Measurements from ENCODE around the gene PRDM16. TPM values are rescaled to one million over a fixed set of nuclear protein-coding genes. Genes with fewer than 3 reads are reported as not detected.

PRDM16 gene
- total RNA-seq, 1 donor from 2014 or later: 0.07 TPM

- intact Hi-C loops (cut with micrococcal nuclease): no loop called here
Observed at GRCh38 chr1:3180915-3181314, 111.9 kb downstream of the PRDM16 start.

- intact Hi-C loops (cut with micrococcal nuclease): no loop called here
Observed at GRCh38 chr1:3181956-3182355, 113.0 kb downstream of the PRDM16 start.

- intact Hi-C loops (cut with micrococcal nuclease): no loop called here
Observed at GRCh38 chr1:3183411-3183810, 114.4 kb downstream of the PRDM16 start.

GRCh38 chr1:3183813-3184212, 114.8 kb downstream of the PRDM16 start:
- intact Hi-C loops (cut with micrococcal nuclease): no loop called here

DNA sequence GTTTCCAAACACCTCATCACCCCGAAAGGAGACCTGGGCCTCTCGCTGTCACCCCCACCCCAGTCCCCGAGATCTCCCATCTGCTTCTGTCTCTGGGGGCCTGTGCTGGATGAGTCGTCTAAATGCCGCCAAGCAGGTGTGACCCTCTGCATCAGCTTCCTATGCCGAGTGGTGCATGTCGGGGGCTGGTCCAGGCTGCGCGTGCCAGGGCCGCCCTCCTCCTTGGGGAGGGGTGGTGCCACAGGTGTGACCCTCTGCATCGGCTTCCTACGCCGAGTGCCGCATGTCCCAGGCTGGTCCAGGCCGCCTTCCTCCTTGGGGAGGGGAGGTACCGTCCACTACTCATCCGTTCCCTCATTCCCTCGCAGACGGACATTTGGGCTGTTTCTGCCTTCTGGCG, 115.7 kb downstream of the PRDM16 start:
- intact Hi-C loops (cut with micrococcal nuclease): no loop called here

GRCh38 chr1:3185896-3186525, 117.0 kb downstream of the PRDM16 start:
- intact Hi-C loops (cut with micrococcal nuclease): no loop called here

DNA sequence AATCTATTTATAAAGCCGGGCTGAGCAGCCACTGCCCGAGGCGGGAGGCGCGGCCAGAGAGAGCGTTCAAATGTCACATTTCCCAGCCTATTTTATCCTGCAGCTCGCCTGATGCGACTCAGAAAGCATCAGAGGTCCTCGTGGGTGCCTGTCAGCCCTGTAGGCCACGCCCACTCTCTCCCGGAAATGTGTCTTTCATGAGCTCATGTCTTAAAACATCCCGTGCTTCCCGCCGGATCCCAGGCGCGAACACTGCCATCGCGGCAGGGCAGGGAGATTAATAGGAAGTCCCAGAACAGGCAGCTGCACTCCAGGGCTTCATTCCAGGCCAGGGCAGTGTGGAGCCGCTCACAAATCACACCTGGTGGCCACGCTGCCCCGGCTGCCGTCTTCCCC, 117.5 kb downstream of the PRDM16 start:
- intact Hi-C loops (cut with micrococcal nuclease): no loop called here

DNA sequence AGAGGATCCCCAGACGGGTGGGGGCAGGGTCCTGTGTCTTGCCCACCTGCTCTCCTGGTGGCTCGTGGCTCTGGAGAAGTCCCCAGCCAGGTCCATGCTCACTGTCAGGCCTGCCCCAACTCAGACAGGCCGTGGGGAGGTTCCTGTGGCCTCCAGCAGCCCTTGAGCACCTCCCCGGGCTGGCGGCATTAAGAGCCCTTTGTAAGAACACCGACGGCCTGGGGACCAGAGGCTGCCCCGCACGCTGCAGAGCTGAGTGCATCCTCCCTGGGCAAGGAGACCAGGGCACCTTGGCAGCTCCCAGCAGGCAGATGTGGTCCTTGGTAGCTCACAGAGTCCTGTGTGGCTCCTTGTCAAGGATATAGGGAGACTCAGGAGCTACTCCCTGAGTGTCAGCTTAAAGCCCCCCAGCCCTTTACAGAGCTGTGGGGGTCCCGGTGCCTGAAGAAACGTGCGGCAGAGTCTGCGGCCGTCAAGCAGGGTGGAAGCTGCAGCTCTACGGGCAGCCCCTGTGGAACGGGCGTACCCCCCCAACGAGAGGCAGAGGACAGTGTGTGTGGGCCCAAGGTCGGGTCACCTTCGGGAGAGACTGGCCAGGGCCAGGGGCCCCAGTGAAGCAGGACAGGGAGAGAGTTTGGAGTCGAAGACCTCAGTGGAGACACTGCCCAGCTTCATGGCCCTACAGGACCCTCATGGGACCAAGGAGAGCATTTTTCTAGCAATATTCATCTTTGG, 118.6 kb downstream of the PRDM16 start:
- intact Hi-C loops (cut with micrococcal nuclease): no loop called here

- intact Hi-C loops (cut with micrococcal nuclease): no loop called here
Observed at GRCh38 chr1:3188150-3188971, 119.4 kb downstream of the PRDM16 start.

GRCh38 chr1:3190256-3191041, 121.4 kb downstream of the PRDM16 start:
- intact Hi-C loops (cut with micrococcal nuclease): no loop called here

DNA sequence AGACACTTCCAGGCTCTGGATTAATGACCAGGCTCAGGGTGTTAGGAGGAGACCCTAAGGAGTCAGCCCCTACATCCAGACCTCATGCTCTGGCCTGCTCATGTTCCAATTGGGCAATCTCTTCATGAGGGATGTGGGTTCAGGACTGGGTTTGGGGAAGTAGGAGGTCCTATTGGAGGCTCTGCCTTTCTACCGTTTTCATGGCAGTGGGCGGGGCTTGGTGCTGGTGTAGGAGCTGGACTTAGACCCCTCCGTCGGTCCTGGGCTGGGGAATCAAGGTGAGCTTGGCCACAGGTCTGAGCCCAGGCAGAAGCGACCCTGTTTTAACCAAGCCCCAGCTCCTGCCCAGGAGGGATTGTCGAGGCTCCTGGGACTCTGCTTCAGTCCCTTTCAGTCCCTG, 123.4 kb downstream of the PRDM16 start:
- intact Hi-C loops (cut with micrococcal nuclease): no loop called here

DNA sequence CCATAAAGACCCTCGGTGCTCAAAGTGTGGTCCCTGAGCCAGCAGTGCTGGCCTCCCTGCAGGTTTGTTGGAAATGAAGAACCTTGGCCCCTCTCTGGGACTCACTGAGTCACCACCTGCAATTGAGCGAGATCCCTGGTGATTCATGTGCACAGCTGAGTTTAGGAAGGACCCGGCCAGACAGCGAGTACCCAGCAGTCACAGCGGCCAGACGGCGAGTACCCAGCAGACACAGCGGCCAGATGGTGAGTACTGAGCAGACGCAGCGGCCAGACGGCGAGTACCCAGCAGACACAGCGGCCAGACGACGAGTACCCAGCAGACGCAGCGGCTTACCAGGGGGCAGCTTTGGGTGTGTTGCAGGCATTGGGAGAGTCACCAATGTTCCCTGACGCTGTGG, 123.8 kb downstream of the PRDM16 start:
- intact Hi-C loops (cut with micrococcal nuclease): no loop called here

GRCh38 chr1:3193811-3194210, 124.8 kb downstream of the PRDM16 start:
- intact Hi-C loops (cut with micrococcal nuclease): no loop called here

GRCh38 chr1:3194760-3195479, 125.9 kb downstream of the PRDM16 start:
- intact Hi-C loops (cut with micrococcal nuclease): no loop called here

GRCh38 chr1:3195480-3195815, 126.4 kb downstream of the PRDM16 start:
- intact Hi-C loops (cut with micrococcal nuclease): no loop called here

GRCh38 chr1:3195966-3196515, 127.0 kb downstream of the PRDM16 start:
- intact Hi-C loops (cut with micrococcal nuclease): no loop called here

DNA sequence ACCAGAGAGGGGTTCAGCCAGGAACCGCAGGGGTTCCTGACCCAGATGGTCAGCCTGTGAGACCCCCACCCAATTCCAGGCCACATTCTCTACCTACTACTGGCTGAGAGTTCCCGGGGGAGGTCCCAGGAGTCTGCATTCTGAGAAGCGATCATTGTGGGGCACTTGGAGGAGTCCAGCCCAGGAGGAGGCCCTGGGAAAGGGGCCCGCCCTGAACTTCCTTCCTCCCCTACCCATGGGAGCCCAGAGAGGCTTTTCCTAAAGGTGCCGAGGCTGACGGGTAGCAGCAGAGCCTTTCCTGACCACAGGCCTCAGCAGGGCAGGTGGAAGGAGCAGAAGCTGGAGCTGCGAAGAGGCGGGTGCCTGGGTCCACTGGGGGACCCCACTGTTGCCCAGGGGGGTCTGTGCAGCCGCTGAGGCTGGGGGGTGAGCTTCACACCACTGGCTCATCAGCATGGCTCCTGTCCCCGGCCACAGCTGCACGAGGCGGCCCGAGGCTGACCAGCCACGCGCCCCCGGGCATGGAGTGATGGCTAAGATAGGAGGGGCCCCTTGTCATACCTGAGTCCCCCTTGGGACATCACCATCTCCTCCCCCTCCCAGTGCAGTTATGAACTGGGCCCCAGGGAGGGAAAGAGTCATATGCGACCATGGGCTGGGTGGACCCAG, 127.7 kb downstream of the PRDM16 start:
- intact Hi-C loops (cut with micrococcal nuclease): no loop called here

DNA sequence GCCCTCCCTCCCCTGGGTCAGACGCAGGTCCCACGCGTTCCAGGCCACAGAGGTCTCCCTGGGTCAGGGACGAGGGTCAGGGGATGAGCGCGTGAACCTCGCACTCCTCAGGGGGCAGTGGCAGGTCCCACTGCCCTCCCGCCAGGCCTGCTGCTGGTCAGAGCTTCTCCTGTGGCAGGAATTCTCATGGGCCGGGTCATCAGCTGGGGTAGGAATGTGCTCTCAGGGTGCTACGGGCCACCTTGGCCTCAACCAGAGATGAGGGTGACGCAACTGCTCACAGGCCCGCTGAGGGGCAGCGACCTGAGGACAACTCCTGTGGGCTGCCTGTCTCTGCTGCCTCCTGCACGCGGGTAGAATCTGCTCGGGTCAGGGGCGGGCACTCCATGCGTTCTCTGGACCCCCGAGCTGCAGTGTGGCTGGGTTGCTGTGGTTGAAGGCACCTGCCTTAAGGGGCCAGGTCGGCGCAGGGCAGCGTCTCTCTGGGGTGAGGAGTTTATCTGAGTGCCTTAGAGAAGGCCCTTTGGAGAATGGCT, 128.8 kb downstream of the PRDM16 start:
- intact Hi-C loops (cut with micrococcal nuclease): no loop called here

DNA sequence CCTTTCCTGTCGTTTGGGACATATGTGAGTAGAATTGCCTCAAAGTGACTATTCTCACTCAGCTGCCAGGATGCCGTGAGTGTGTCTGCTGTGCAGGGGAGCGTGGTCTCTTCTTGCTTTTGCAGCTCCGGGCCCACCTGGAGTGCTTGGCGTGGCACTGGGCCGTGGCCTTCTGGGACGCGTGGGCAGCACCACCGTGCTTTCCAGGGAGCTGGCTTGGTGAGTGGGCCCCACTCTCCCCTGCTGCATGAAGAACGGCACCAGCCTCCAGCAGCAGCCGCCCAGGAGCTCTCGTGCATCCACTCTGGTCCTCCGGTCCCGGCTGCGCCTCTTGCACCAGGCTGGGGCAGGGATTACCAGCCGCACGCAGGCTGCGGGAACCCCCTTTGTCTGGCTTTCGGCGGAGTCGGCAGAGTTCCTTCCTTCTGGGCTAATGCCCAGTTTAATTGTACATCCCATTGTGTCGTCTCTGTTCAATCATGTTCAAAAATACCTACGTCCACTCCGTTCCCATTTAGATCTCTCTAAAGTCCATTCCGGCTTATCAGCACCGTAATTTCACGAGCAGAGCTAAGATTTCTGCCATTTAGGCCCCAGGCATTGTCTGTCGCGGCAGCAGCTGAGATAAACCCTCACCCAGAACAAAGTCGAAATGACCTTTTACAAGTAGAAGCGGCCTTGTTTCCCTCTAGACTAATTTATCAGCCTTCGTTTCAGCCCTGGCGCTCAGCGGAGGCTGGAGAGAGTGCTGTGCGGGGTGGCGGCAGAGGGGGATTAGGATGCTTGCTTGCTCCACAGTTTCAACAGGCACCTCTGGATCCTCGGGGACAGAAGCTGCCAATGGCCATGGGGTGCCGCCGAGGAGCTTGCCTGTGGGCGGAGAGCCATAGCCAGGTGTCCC, 129.6 kb downstream of the PRDM16 start:
- intact Hi-C loops (cut with micrococcal nuclease): no loop called here

Data from T-helper 1 cell treated with Interleukin-12 subunit alpha and Interleukin-12 subunit beta and Interleukin-4 antibody, amounts not matched to agents 30 ng/mL and 1 ng/mL, for 36 hours (primary cell).